Measurements from ENCODE around the gene PHACTR3.

- TF ChIP-seq POLR2AphosphoS5 (IDR thresholded peaks at IDR 0.05; ENCODE audit: low read depth, low read length) = no peak
- no peak for TF ChIP-seq CTCF (IDR thresholded peaks at IDR 0.05)
- no peak for TF ChIP-seq REST (IDR thresholded peaks at IDR 0.05; ENCODE audit: insufficient read depth in 1 of 2, low read depth in 2 of 2, low read length in 1 of 2)
These were observed 221.2 kb downstream of the PHACTR3 start for GRCh38 chr20:59825563-59825920.
